GM12878 (cell line): ENCODE measurements around the gene HOXD10. TPM values are rescaled to one million over a fixed set of nuclear protein-coding genes. Genes with fewer than 3 reads are reported as not detected.

Experiments
- CBX5 ChIP-seq: sonication (generic); IDR thresholded peaks from 2 replicates; pipeline ENCODE4 v1.6.1; 2016; ENCODE audit warnings: low read depth, moderate library complexity, mild to moderate bottlenecking, inconsistent platforms
- CHD2 ChIP-seq: IDR thresholded peaks from 2 replicates; pipeline ENCODE4 v1.6.1; 2011; ENCODE audit warnings: low read depth, low read length, improper control_type of control experiment, borderline replicate concordance
- EGR1 ChIP-seq, 2 experiments: IDR thresholded peaks; 1 replicate in 1 of 2; 2 replicates in 1 of 2; pipeline ENCODE4 v1.6.1; 2011 to 2012; ENCODE audit warnings: low read depth in 2 of 2, low read length in 2 of 2, borderline replicate concordance in 1 of 2, mild to moderate bottlenecking in 1 of 2, moderate library complexity in 1 of 2
- GATAD2B ChIP-seq: fragments of 450-650 bp; conservative IDR thresholded peaks from 2 replicates; pipeline ENCODE4 v1.6.1; 2017; ENCODE audit warnings: low read depth, mild to moderate bottlenecking, moderate library complexity
- IKZF2 ChIP-seq, 2 experiments: fragments of 450-650 bp; IDR thresholded peaks; 2 replicates each; pipeline ENCODE4 v1.6.1; 2017; ENCODE audit warnings: mild to moderate bottlenecking in 2 of 2, moderate library complexity in 2 of 2
- KLF5 ChIP-seq: fragments of 450-650 bp; IDR thresholded peaks from 2 replicates; pipeline ENCODE4 v1.6.1; 2014; ENCODE audit warnings: mild to moderate bottlenecking; ENCODE audit not compliant: partially characterized antibody
- MEF2B ChIP-seq: fragments of 450-650 bp; IDR thresholded peaks from 2 replicates; pipeline ENCODE4 v1.6.1; 2018; ENCODE audit warnings: mild to moderate bottlenecking, moderate library complexity; ENCODE audit not compliant: partially characterized antibody, poor library complexity, severe bottlenecking
- MTA3 ChIP-seq: IDR thresholded peaks from 2 replicates; pipeline ENCODE4 v1.6.1; 2012; ENCODE audit warnings: low read length, inconsistent platforms, borderline replicate concordance
- NFYA ChIP-seq: IDR thresholded peaks from 2 replicates; pipeline ENCODE4 v1.6.1; 2011; ENCODE audit warnings: low read depth, mild to moderate bottlenecking, low read length, improper control_type of control experiment, borderline replicate concordance
- NR2F1 ChIP-seq: fragments of 450-650 bp; conservative IDR thresholded peaks from 2 replicates; pipeline ENCODE4 v1.6.1; 2017; ENCODE audit warnings: mild to moderate bottlenecking
- POLR2AphosphoS5 ChIP-seq: IDR thresholded peaks from 2 replicates; pipeline ENCODE4 v1.6.1; 2011; ENCODE audit warnings: mild to moderate bottlenecking, low read length, inconsistent platforms
- RAD51 ChIP-seq: fragments of 450-650 bp; IDR thresholded peaks from 2 replicates; pipeline ENCODE4 v1.6.1; 2016; ENCODE audit warnings: moderate library complexity, mild to moderate bottlenecking, inconsistent platforms
- RB1 ChIP-seq: fragments of 450-650 bp; formaldehyde crosslinking; IDR thresholded peaks from 2 replicates; pipeline ENCODE4 v1.6.1; 2017; ENCODE audit warnings: mild to moderate bottlenecking, borderline replicate concordance
- SMAD5 ChIP-seq: IDR thresholded peaks from 2 replicates; pipeline ENCODE4 v1.6.1; 2016; ENCODE audit warnings: antibody characterized with exemption, low read depth
- SP1 ChIP-seq: IDR thresholded peaks from one replicate; pipeline ENCODE4 v1.6.1; 2011; ENCODE audit warnings: low read depth, low read length
- SPI1 ChIP-seq: IDR thresholded peaks from 2 replicates; pipeline ENCODE4 v1.6.1; 2011; ENCODE audit warnings: low read depth, mild to moderate bottlenecking, low read length, moderate library complexity, borderline replicate concordance; ENCODE audit not compliant: insufficient read depth
- STAT1 ChIP-seq: fragments of 450-650 bp; conservative IDR thresholded peaks from 2 replicates; pipeline ENCODE4 v1.6.1; 2014; ENCODE audit warnings: antibody characterized with exemption, mild to moderate bottlenecking
- SUPT20H ChIP-seq: IDR thresholded peaks from 2 replicates; pipeline ENCODE4 v1.6.1; 2011; ENCODE audit warnings: low read depth, mild to moderate bottlenecking, low read length, moderate library complexity, borderline replicate concordance; ENCODE audit not compliant: control insufficient read depth
- TAF1 ChIP-seq: IDR thresholded peaks from 2 replicates; pipeline ENCODE4 v1.6.1; 2011; ENCODE audit warnings: mild to moderate bottlenecking, low read depth, low read length, borderline replicate concordance
- TARDBP ChIP-seq: IDR thresholded peaks from 2 replicates; pipeline ENCODE4 v1.6.1; 2016; ENCODE audit warnings: borderline replicate concordance
- USF1 ChIP-seq: IDR thresholded peaks from 2 replicates; pipeline ENCODE4 v1.6.1; 2011; ENCODE audit warnings: borderline replicate concordance, low read depth, mild to moderate bottlenecking, moderate library complexity, mixed read lengths, low read length; ENCODE audit not compliant: insufficient read depth; ENCODE audit errors: extremely low read length
- ZSCAN29 ChIP-seq: fragments of 450-650 bp; IDR thresholded peaks from 2 replicates; pipeline ENCODE4 v1.6.1; 2017; ENCODE audit warnings: mild to moderate bottlenecking, moderate library complexity
- polyA plus RNA-seq, 11 experiments: library from polyadenylated mRNA; depleted of rRNA in 4 of 11; unstranded in 6 of 11; stranded (reverse) in 5 of 11; fragments of >200 nt; fragmentation: Nextera tagmentation in 4 of 11; fragmentation: Illumina TruSeq in 1 of 11; extraction: Ambion mirVana in 4 of 11; extraction: Trizol in 1 of 11; gene quantifications; 1 replicate in 1 of 11; 2 replicates in 10 of 11; pipeline versions ENCODE4 v1.2.1 to v1.2.3, GENCODE V29; 2011 to 2016; ENCODE audit warnings: inconsistent platforms in 2 of 11, missing spikeins in 2 of 11, low read depth in 1 of 11
- total RNA-seq, 4 experiments: library from RNA; depleted of rRNA in 3 of 4; stranded (reverse); fragments of >200 nt in 3 of 4; fragmentation: Illumina TruSeq in 1 of 4; extraction: Trizol in 1 of 4; gene quantifications; 2 replicates each; pipeline versions ENCODE4 v1.2.1 to v1.2.3, GENCODE V29; 2013 to 2021
- TF ChIP-seq, protein P1 (sequence below): fragments of 450-650 bp; IDR thresholded peaks from 2 replicates; pipeline ENCODE4 v1.6.1; 2017; ENCODE audit warnings: mild to moderate bottlenecking
- TF ChIP-seq, protein P2 (sequence below): IDR thresholded peaks from 2 replicates; pipeline ENCODE4 v1.6.1; 2011; ENCODE audit warnings: mild to moderate bottlenecking, low read depth, low read length, moderate library complexity; ENCODE audit not compliant: insufficient replicate concordance
- TF ChIP-seq, protein P3 (sequence below): fragments of 450-650 bp; IDR thresholded peaks from 2 replicates; pipeline ENCODE4 v1.6.1; 2016; ENCODE audit warnings: mild to moderate bottlenecking

Gene HOXD10
- total and polyA plus RNA-seq, 10 of the 15 experiments (the other 5 are each of a cell fraction or from before 2014, with no cell fraction given) = not detected

DNA sequence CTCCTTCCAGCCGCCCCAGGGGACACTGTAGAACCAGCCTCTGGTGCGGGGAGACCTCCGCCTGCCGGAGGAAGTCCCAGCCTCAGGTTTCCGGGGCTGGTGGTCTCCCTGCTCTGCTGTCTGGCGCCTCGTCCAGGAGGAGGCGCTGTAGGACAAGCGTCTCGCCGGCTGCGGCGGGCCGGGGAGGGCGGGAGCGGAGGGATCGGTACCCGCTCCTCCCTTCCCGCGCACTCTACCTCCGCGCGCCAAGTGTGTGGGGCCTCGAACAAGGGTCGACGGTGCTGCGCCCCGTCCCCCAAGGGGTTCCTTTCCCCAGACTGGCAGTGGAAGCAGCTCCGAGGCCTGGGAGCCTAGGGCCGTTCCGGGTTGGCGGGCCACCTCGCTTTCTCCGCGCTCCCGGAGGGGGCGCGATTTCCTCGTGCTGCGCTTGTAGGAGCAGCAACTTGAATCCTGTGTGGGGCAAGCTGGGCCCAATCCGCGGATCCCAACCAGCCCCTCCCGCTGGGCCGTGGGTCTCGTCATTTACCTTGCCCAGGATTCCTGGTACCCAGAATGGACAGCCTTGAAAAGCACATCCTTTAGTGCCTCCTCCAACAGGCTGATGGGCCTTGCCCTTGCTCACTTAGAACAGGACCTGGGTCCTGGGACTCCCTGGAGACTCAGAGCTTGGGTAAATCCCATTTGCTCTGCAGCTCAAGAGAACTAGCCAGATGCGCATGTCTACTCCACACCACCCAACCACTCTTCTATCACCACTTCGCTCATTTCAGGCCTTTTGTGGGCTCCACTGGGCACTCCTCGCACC, 24.1 kb downstream of the HOXD10 start (continued):
- no peak for TF ChIP-seq CBX5
- no peak for TF ChIP-seq POLR2AphosphoS5
- TF ChIP-seq, protein P1, sequence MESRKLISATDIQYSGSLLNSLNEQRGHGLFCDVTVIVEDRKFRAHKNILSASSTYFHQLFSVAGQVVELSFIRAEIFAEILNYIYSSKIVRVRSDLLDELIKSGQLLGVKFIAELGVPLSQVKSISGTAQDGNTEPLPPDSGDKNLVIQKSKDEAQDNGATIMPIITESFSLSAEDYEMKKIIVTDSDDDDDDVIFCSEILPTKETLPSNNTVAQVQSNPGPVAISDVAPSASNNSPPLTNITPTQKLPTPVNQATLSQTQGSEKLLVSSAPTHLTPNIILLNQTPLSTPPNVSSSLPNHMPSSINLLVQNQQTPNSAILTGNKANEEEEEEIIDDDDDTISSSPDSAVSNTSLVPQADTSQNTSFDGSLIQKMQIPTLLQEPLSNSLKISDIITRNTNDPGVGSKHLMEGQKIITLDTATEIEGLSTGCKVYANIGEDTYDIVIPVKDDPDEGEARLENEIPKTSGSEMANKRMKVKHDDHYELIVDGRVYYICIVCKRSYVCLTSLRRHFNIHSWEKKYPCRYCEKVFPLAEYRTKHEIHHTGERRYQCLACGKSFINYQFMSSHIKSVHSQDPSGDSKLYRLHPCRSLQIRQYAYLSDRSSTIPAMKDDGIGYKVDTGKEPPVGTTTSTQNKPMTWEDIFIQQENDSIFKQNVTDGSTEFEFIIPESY = no peak
- TF ChIP-seq TAF1 = no peak
- TF ChIP-seq CHD2 = 0 out of 2 replicates have a peak, but pooled peaks have one; percentile 20
- peak in 1 of 2 experiments; percentile 20; a peak in 2 of 4 replicates for TF ChIP-seq IKZF2 (IDR thresholded peaks at IDR 0.05)
- no peak for TF ChIP-seq SMAD5
- TF ChIP-seq SUPT20H = no peak
- peak; percentile 83 for TF ChIP-seq MEF2B
- no peak for TF ChIP-seq TARDBP
- no peak for TF ChIP-seq NFYA
- no peak for TF ChIP-seq SP1
- peak; percentile 72 for TF ChIP-seq GATAD2B
- no peak for TF ChIP-seq MTA3
- 0 out of 2 replicates have a peak, but pooled peaks have one; percentile 51 for TF ChIP-seq STAT1
- no peak for TF ChIP-seq KLF5
- TF ChIP-seq, protein P2, sequence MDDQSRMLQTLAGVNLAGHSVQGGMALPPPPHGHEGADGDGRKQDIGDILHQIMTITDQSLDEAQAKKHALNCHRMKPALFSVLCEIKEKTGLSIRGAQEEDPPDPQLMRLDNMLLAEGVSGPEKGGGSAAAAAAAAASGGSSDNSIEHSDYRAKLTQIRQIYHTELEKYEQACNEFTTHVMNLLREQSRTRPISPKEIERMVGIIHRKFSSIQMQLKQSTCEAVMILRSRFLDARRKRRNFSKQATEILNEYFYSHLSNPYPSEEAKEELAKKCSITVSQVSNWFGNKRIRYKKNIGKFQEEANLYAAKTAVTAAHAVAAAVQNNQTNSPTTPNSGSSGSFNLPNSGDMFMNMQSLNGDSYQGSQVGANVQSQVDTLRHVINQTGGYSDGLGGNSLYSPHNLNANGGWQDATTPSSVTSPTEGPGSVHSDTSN = no peak
- peak; percentile 47; the same call in 1 of the 2 replicates for TF ChIP-seq NR2F1
- TF ChIP-seq RAD51 = no peak
- TF ChIP-seq EGR1 (IDR thresholded peaks at IDR 0.05; ENCODE audit: borderline replicate concordance in 1 of 2, low read depth in 2 of 2, low read length in 2 of 2) = no peak
- peak; percentile 97; the same call in 1 of the 2 replicates for TF ChIP-seq RB1
- TF ChIP-seq, protein P3, sequence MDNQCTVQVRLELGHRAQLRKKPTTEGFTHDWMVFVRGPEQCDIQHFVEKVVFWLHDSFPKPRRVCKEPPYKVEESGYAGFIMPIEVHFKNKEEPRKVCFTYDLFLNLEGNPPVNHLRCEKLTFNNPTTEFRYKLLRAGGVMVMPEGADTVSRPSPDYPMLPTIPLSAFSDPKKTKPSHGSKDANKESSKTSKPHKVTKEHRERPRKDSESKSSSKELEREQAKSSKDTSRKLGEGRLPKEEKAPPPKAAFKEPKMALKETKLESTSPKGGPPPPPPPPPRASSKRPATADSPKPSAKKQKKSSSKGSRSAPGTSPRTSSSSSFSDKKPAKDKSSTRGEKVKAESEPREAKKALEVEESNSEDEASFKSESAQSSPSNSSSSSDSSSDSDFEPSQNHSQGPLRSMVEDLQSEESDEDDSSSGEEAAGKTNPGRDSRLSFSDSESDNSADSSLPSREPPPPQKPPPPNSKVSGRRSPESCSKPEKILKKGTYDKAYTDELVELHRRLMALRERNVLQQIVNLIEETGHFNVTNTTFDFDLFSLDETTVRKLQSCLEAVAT = no peak
- no peak for TF ChIP-seq USF1
- 0 out of 2 replicates have a peak, but pooled peaks have one; percentile 29 for TF ChIP-seq ZSCAN29
- TF ChIP-seq SPI1 = no peak
